Thyroid gland (tissue), 4 donors: ENCODE measurements around the gene C19orf81. TPM values are rescaled to one million over a fixed set of nuclear protein-coding genes. Genes with fewer than 3 reads are reported as not detected.

Experiments used
- DNase-seq, 2 donors: peaks; one replicate each; pipeline ENCODE4 v3.0.0-alpha.2; 2019
- H3K27ac ChIP-seq, 3 donors: fragments of 200-600 bp; sonication (generic); 1 replicate in 2 of 3; 2 replicates in 1 of 3; pipeline ENCODE4 v1.5.1; 2016 to 2019; ENCODE audit warnings: mild to moderate bottlenecking in 1 of 3, moderate library complexity in 1 of 3
- H3K27me3 ChIP-seq: fragments of 200-600 bp; sonication (generic); one replicate; pipeline ENCODE4 v1.5.1; 2019
- H3K36me3 ChIP-seq, 2 donors: fragments of 200-600 bp; sonication (generic); one replicate each; pipeline ENCODE4 v1.5.1; 2016 to 2019
- H3K4me1 ChIP-seq, 2 donors: fragments of 200-600 bp; sonication (generic); one replicate each; pipeline ENCODE4 v1.5.1; 2017 to 2019
- H3K4me3 ChIP-seq, 3 donors: fragments of 200-600 bp; sonication (generic); replicated peaks in 1 of 3; 1 replicate in 2 of 3; 2 replicates in 1 of 3; pipeline ENCODE4 v1.5.1; 2016; ENCODE audit warnings: mild to moderate bottlenecking in 1 of 3
- H3K9me3 ChIP-seq: fragments of 200-600 bp; sonication (generic); one replicate; pipeline ENCODE4 v1.5.1; 2017
- POLR2A ChIP-seq, 2 donors: fragments of 450-650 bp; IDR thresholded peaks; one replicate each; pipeline ENCODE4 v1.6.1; 2017; ENCODE audit warnings: antibody characterized with exemption in 2 of 2, mild to moderate bottlenecking in 2 of 2, moderate library complexity in 1 of 2
- WGBS, 2 donors: methylation state at CpG; one replicate each; pipeline ENCODE4 v1.1.5; 2017; 5-methylcytosine and 5-hydroxymethylcytosine counted together
- intact Hi-C: fragments of 100-400 bp; cut with DNase I; formaldehyde crosslinking; loops from one replicate; pipeline ENCODE4 v1.15.1; 2023
- total RNA-seq, 4 donors: library from RNA; depleted of rRNA; stranded (reverse); fragments of >200 nt; gene quantifications; one replicate each; pipeline ENCODE4 v1.2.3, GENCODE V29; 2016
- TF ChIP-seq, protein P1 (sequence below), 6 experiments: fragments of 200-600 bp in 3 of 6; fragments of 450-650 bp in 3 of 6; sonication (generic) in 3 of 6; IDR thresholded peaks; one replicate each; pipeline ENCODE4 v1.5.1; 2016 to 2019; ENCODE audit warnings: antibody characterized with exemption in 6 of 6, mild to moderate bottlenecking in 2 of 6, inconsistent platforms in 1 of 6, moderate library complexity in 1 of 6

C19orf81 gene
- total RNA-seq, 4 donors from 2014 or later = 1.7 TPM; not detected in 3

DNA sequence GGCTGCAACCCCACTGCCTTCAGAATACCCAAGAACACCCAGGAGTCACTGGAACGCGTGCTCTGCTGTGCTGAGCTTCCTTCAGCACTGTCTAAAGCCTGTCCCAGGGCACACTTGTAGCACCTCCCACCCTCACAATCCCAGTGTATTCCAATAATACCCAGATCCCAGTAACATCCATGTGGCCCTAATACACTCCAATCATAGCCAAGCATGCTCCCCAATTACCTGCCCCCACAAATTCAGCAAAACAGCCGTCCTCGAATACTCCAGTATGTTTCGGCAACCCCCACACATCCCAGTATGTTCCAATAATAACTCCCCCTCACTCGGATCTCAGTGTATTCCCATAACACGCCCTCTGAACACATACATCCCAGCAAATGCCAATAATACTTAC, 41.2 kb downstream of the C19orf81 start:
- WGBS, 2 donors = 73 to 77% methylated on average over 7 of the region's 7 CpGs
- Histone ChIP-seq H3K27ac (no peak overlapping the region), H3K4me1 (no peaks in the 10 kb centered on the region), H3K27me3 (peaks cover 1% of the 10 kb centered on the region), H3K4me3 (no peak overlapping the region), H3K9me3 (no peaks in the 10 kb centered on the region), H3K36me3 (no peaks in the 10 kb centered on the region)
- intact Hi-C loops = no loop called here
- TF ChIP-seq, protein P1, sequence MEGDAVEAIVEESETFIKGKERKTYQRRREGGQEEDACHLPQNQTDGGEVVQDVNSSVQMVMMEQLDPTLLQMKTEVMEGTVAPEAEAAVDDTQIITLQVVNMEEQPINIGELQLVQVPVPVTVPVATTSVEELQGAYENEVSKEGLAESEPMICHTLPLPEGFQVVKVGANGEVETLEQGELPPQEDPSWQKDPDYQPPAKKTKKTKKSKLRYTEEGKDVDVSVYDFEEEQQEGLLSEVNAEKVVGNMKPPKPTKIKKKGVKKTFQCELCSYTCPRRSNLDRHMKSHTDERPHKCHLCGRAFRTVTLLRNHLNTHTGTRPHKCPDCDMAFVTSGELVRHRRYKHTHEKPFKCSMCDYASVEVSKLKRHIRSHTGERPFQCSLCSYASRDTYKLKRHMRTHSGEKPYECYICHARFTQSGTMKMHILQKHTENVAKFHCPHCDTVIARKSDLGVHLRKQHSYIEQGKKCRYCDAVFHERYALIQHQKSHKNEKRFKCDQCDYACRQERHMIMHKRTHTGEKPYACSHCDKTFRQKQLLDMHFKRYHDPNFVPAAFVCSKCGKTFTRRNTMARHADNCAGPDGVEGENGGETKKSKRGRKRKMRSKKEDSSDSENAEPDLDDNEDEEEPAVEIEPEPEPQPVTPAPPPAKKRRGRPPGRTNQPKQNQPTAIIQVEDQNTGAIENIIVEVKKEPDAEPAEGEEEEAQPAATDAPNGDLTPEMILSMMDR (IDR thresholded peaks at IDR 0.05) = no peak
- no peak for TF ChIP-seq POLR2A (IDR thresholded peaks at IDR 0.05)
- no peak for DNase-seq

DNA sequence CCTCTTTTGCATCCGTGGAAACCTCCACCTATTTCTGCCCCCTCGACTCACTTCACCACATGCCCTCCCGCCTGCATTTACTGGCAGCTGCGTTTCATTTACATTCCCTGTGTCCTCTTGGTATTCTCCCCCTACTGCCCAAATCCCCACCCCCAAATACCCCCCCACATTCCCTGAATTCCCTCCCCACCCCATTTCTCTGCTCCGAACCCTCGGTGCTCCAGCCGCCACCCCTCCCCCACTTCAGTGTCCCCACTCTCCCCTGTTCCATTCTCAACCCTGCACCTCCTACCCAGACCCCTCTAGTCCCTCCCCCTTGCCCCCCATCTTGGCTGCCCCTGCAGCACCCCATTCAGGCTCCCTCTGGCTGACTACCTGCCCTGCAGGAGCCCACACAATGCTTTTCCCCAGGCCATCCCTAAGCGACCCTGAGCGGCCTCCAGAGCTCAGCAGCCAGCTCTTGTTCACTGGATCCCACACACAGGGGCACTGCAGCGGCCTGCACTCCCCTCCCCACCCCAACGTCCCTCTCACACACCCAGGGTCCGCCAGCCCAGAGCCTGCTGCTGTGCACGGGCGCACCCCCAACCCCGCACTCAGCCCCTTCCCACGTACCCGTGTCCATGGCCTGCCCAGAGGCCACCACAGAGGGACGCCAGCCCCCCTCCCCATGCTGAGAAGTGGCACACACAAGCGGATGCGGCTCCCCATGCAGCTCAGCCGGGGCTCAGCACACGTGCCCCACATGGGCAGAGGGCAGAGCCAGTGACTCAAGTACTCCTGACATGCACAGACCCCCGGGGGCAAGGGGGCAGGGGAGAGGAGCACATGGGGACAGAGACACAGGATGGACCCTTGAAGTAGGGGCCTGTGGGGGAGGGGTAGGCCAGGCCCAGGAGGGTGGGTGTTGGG, 44.1 kb downstream of the C19orf81 start:
- H3K9me3 ChIP-seq = no peaks in the 10 kb centered on the region
- H3K4me1 ChIP-seq = no peaks in the 10 kb centered on the region
- peaks cover 5% of the 10 kb centered on the region for H3K27me3 ChIP-seq
- H3K4me3 ChIP-seq = no peak overlapping the region
- intact Hi-C loops = no loop called here
- no peak overlapping the region for H3K27ac ChIP-seq
- WGBS, 2 donors = 6 to 17% methylated on average over 14 to 19 of the region's 23 CpGs
- no peaks in the 10 kb centered on the region for H3K36me3 ChIP-seq
- DNase-seq = no peak
- TF ChIP-seq, protein P1 (IDR thresholded peaks at IDR 0.05) = no peak
- TF ChIP-seq POLR2A (IDR thresholded peaks at IDR 0.05) = no peak

DNA sequence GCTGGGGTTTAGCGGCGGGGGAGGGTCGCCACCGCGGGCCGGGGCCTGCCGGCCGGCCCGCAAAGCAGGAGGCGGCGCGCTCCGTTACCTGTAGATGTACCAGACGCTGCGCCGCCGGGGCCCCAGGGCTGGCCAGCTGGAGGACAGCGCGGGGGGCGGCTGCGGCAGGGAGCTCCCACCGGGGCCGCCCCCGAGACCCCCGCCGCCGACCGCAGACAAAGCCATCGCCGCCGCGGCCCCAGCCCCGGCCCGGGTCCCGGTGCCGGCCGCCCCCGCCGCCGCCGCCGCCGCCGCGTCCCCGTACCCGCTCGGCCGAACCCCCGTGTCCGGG, 45.5 kb downstream of the C19orf81 start:
- no peak for TF ChIP-seq POLR2A (IDR thresholded peaks at IDR 0.05)
- TF ChIP-seq, protein P1 (IDR thresholded peaks at IDR 0.05) = no peak
- 3% methylated on average over 9 to 14 of the region's 51 CpGs for WGBS, 2 donors
- Histone ChIP-seq H3K4me3 (no peak overlapping the region), H3K27ac (no peak overlapping the region), H3K27me3 (peaks cover 5% of the 10 kb centered on the region), H3K4me1 (no peaks in the 10 kb centered on the region), H3K36me3 (no peaks in the 10 kb centered on the region), H3K9me3 (no peaks in the 10 kb centered on the region)
- DNase-seq = no peak
- intact Hi-C loops = no loop called here

DNA sequence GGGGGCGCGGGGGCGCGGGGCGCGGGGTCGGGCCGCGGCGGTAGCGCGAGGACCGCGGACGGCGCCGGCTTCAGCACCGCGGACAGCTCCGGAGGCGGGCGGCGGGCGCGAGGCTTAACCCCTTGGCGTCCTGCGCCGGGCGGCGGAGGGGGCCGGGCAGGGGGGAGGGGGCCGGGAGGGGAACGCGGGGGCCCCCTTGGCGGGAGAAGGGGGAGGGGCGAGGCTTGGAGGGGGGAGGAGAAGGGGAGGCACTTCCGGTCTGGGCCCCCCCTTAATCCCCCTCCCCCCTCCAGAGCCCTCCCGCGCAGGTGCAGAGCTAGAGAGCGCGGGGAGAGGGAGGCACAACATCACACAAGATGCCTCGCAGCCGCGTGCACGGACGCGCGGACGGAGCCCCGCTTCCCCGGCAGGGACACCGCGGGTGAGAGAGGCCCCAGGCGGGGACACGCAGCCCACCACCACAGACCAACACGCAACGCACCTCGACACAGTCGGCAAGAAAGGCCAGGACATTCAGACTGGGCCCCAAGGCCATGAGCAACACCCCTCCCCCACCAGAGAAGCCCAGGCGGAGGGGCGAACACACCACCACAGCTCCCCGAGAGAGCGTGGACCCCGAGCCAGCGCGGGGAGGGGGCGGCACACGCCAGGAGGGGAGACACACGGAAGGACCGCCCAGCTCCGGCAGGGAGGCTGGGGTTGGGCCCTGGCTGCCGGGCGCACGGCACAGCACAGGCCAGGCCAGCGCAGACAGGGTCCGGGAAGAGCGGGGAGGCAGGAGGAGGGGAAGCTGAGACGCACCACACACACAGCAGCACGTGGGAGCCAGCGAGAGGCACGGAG, 46.2 kb downstream of the C19orf81 start:
- TF ChIP-seq, protein P1 (IDR thresholded peaks at IDR 0.05) = no peak
- TF ChIP-seq POLR2A (IDR thresholded peaks at IDR 0.05) = no peak
- intact Hi-C loops = no loop called here
- no peaks in the 10 kb centered on the region for H3K36me3 ChIP-seq
- peak in 1 of 2 donors; percentile 9 for DNase-seq
- H3K27ac ChIP-seq = no peak overlapping the region
- H3K4me1 ChIP-seq = no peaks in the 10 kb centered on the region
- no peak overlapping the region for H3K4me3 ChIP-seq
- H3K9me3 ChIP-seq = no peaks in the 10 kb centered on the region
- 1 to 2% methylated on average over 19 to 23 of the region's 81 CpGs for WGBS, 2 donors
- peaks cover 5% of the 10 kb centered on the region for H3K27me3 ChIP-seq

DNA sequence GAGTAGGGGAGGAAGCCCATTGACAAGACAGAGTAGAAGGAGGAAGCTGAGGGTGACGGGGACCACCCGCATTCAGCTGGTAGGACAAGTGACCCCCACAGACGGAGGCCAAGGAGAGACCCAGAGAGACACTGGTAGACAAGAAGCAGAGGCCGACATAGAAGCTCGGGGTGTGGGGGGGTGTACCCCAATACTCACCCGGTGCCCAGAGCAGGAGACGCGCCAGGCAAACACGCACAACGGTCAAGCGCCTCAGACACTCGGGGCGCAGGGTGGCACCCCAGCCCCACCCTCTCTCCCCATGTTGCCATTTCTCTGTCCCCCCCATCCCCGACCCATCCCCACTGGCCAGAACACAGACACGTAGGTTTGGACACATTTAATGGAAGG, 46.8 kb downstream of the C19orf81 start:
- intact Hi-C loops = no loop called here
- 51 to 56% methylated on average over 14 to 15 of the region's 15 CpGs for WGBS, 2 donors
- H3K4me1 ChIP-seq = no peaks in the 10 kb centered on the region
- no peak for TF ChIP-seq POLR2A (IDR thresholded peaks at IDR 0.05)
- TF ChIP-seq, protein P1 (IDR thresholded peaks at IDR 0.05) = no peak
- no peaks in the 10 kb centered on the region for H3K9me3 ChIP-seq
- peaks cover 5% of the 10 kb centered on the region for H3K27me3 ChIP-seq
- no peak for DNase-seq
- H3K27ac ChIP-seq = no peak overlapping the region
- no peak overlapping the region for H3K4me3 ChIP-seq
- H3K36me3 ChIP-seq = no peaks in the 10 kb centered on the region
